Adrenal gland (tissue), 12 donors: ENCODE measurements around the gene FBN3. TPM values are rescaled to one million over a fixed set of nuclear protein-coding genes. Genes with fewer than 3 reads are reported as not detected.

Source experiments
- DNase-seq, 7 donors: peaks; one replicate each; pipeline ENCODE4 v3.0.0-alpha.2; 2019 to 2020
- H3K27ac ChIP-seq, 5 donors: fragments of 200-600 bp; sonication (generic) in 4 of 5; 1 replicate in 3 of 5; 2 replicates in 2 of 5; pipeline versions ENCODE4 v1.5.1 to v1.8.0; 2016 to 2020; ENCODE audit warnings: mild to moderate bottlenecking in 1 of 5
- H3K27me3 ChIP-seq: fragments of 200-600 bp; 2 replicates; pipeline ENCODE4 v1.8.0; 2021
- H3K36me3 ChIP-seq, 2 donors: fragments of 200-600 bp; replicated peaks in 1 of 2; 1 replicate in 1 of 2; 2 replicates in 1 of 2; pipeline versions ENCODE4 v1.5.1 to v1.8.0; 2018 to 2022
- H3K4me1 ChIP-seq, 2 donors: fragments of 200-600 bp; replicated peaks in 1 of 2; 1 replicate in 1 of 2; 2 replicates in 1 of 2; pipeline versions ENCODE4 v1.5.1 to v1.8.0; 2018 to 2021
- H3K4me3 ChIP-seq, 4 donors: fragments of 200-600 bp; sonication (generic) in 3 of 4; one replicate each; pipeline ENCODE4 v1.5.1; 2016 to 2018
- H3K9me3 ChIP-seq, 3 donors: fragments of 200-600 bp; sonication (generic) in 1 of 3; replicated peaks in 1 of 3; 1 replicate in 2 of 3; 2 replicates in 1 of 3; pipeline versions ENCODE4 v1.5.1 to v1.8.0; 2016 to 2021
- CTCF ChIP-seq, 6 experiments: fragments of 450-650 bp in 4 of 6; fragments of 200-600 bp in 2 of 6; sonication (generic) in 1 of 6; IDR thresholded peaks; 1 replicate in 5 of 6; 2 replicates in 1 of 6; pipeline versions ENCODE4 v1.5.1 to v1.8.0; 2016 to 2021; ENCODE audit warnings: antibody characterized with exemption in 6 of 6, mild to moderate bottlenecking in 2 of 6, moderate library complexity in 1 of 6
- POLR2A ChIP-seq, 2 donors: fragments of 450-650 bp; IDR thresholded peaks; one replicate each; pipeline ENCODE4 v1.6.1; 2017; ENCODE audit warnings: antibody characterized with exemption in 2 of 2, mild to moderate bottlenecking in 2 of 2, moderate library complexity in 1 of 2
- WGBS, 4 donors: extraction: QIAGEN DNeasy Blood & Tissue Kit in 2 of 4; methylation state at CpG; one replicate each; pipeline versions ENCODE4 v1.1.5 to v1.1.7; 2013 to 2017; 5-methylcytosine and 5-hydroxymethylcytosine counted together
- intact Hi-C, 2 donors: fragments of 100-400 bp; cut with DNase I; formaldehyde crosslinking; loops; one replicate each; pipeline versions ENCODE4 v1.14.1 to v1.15.0; 2022 to 2023
- polyA plus RNA-seq, 3 donors: library from polyadenylated mRNA; stranded (reverse); fragments of 200-250 nt in 2 of 3; fragments of 350-450 nt in 1 of 3; fragmentation: Illumina TruSeq in 1 of 3; extraction: RNeasy Lipid Tissue Mini Kit (QIAGEN cat#74804) in 1 of 3; gene quantifications; one replicate each; pipeline ENCODE4 v1.2.3, GENCODE V29; 2013 to 2014
- total RNA-seq, 9 donors: library from RNA; depleted of rRNA in 4 of 9; stranded (reverse); fragments of >200 nt in 4 of 9; fragments of 120-200 nt in 1 of 9; fragmentation: NEBNext Ultra II Directional in 1 of 9; extraction: Animal tissue kit (Norgen Biotek cat#: 25700) in 1 of 9; gene quantifications; one replicate each; pipeline versions ENCODE4 v1.1.0 to v1.2.4, GENCODE V29; 2013 to 2023
- donor health status: healthy with polysubstance abuse.
- donor health status: Bipolar disorder and iron deficiency.
- donor health status: DM: yes; HTN: yes; CAD: no.
- donor health status: DM: no; HTN: no; CAD: no.
- donor health status: DM: no; HTN: no; CAD: no.
- donor health status: DM: yes; HTN: yes; CAD: no.

Gene FBN3
- total and polyA plus RNA-seq, 12 donors = 0.03 to 0.64 (median 0.16) TPM; not detected in 8

GRCh38 chr19:8142513-8142900 is 6.9 kb downstream of the FBN3 start:
- no peaks in the 10 kb centered on the region for H3K9me3 ChIP-seq
- peaks cover 18% of the 10 kb centered on the region for H3K27me3 ChIP-seq
- peaks cover 6 to 7% of the 10 kb centered on the region in 2 donors for H3K4me1 ChIP-seq
- DNase-seq = no peak
- 65 to 96% (median 72%) methylated on average over 3 to 6 of the region's 6 CpGs for WGBS, 4 donors
- H3K36me3 ChIP-seq = no peaks in the 10 kb centered on the region
- H3K27ac ChIP-seq = no peak overlapping the region
- intact Hi-C loops = no loop called here
- TF ChIP-seq CTCF (IDR thresholded peaks at IDR 0.05) (no peak), POLR2A (IDR thresholded peaks at IDR 0.05) (no peak)
- no peak overlapping the region for H3K4me3 ChIP-seq

- no peak overlapping the region for H3K4me3 ChIP-seq
- H3K27ac ChIP-seq = no peak overlapping the region
- H3K36me3 ChIP-seq = no peaks in the 10 kb centered on the region
- WGBS, 4 donors = 79 to 95% (median 81%) methylated on average over 9 to 21 of the region's 21 CpGs
- peaks cover 6 to 7% of the 10 kb centered on the region in 2 donors for H3K4me1 ChIP-seq
- DNase-seq = no peak
- H3K27me3 ChIP-seq = peaks cover 12% of the 10 kb centered on the region
- intact Hi-C loops = no loop called here
- TF ChIP-seq CTCF (IDR thresholded peaks at IDR 0.05) (no peak), POLR2A (IDR thresholded peaks at IDR 0.05) (no peak)
- no peaks in the 10 kb centered on the region for H3K9me3 ChIP-seq
Observed at GRCh38 chr19:8141726-8142512, 7.5 kb downstream of the FBN3 start.

GRCh38 chr19:8138201-8138600 is 11.2 kb downstream of the FBN3 start:
- intact Hi-C loops = no loop called here
- WGBS, 4 donors = 83 to 97% (median 90%) methylated on average over 4 to 17 of the region's 17 CpGs
- TF ChIP-seq POLR2A (IDR thresholded peaks at IDR 0.05) (no peak), CTCF (IDR thresholded peaks at IDR 0.05) (no peak)

GRCh38 chr19:8137425-8137824 is 12.0 kb downstream of the FBN3 start:
- Histone ChIP-seq H3K4me1 (peaks cover 6 to 7% of the 10 kb centered on the region in 2 donors), H3K27ac (no peak overlapping the region), H3K36me3 (no peaks in the 10 kb centered on the region), H3K4me3 (no peak overlapping the region), H3K9me3 (no peaks in the 10 kb centered on the region), H3K27me3 (no peaks in the 10 kb centered on the region)
- 92 to 100% (median 98%) methylated on average over 1 of the region's 1 CpG for WGBS, 4 donors
- intact Hi-C loops = no loop called here
- no peak for DNase-seq
- no peak for TF ChIP-seq POLR2A (IDR thresholded peaks at IDR 0.05)

More at GRCh38 chr19:8138201-8138600, 11.2 kb downstream of the FBN3 start:
- Histone ChIP-seq H3K4me1 (peaks cover 6 to 7% of the 10 kb centered on the region in 2 donors), H3K4me3 (no peak overlapping the region), H3K27me3 (no peaks in the 10 kb centered on the region), H3K27ac (no peak overlapping the region), H3K9me3 (no peaks in the 10 kb centered on the region), H3K36me3 (no peaks in the 10 kb centered on the region)
- no peak for DNase-seq
